GM04504 (cell line): Measurements from ENCODE around the gene TBC1D17.

Experiments
- DNase-seq: peaks from one replicate; pipeline ENCODE4 v3.0.0-alpha.2; 2012; ENCODE audit warnings: low read depth

TBC1D17 gene

DNA sequence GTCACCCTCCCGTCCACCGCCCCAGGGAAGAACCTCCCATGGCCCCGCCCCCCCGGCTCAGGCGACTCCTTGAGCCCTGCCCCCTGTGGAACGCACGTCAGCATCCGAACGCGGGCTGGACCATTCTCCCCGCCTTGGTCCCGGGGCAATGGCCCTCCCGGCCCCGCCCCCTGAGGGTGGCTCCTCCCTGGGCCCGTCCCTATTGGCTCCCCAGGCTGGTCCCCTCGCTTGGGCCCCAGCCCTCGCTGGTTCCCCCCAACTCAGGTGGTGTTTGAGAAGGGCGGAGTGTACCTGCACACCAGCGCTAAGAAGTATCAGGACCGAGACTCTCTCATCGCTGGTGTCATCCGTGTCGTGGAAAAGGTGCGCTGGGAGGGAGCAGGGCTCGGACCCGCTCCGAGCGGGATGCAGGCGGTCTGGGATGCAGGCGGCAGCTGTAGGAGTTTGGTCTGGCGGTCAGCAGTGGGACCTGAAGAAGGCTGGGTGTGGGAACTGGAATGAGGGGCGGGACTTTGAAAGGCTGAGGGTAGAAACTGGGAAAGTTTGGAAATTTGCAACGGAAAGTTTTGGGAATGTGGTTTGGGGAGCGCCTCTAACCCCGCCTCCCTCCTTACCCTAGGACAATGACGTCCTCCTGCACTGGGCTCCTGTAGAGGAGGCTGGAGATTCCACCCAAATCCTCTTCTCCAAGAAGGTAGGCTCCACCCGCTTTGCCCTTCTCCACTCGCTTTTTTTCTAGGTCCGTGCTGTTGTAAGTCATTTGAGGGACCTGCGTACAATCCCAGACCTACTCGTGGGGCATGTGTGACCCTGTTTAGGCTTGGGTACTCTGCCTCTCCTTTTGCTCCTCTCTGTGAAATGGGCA lies 609 bp downstream of the TBC1D17 start:
- peak; percentile 96 for DNase-seq

DNA sequence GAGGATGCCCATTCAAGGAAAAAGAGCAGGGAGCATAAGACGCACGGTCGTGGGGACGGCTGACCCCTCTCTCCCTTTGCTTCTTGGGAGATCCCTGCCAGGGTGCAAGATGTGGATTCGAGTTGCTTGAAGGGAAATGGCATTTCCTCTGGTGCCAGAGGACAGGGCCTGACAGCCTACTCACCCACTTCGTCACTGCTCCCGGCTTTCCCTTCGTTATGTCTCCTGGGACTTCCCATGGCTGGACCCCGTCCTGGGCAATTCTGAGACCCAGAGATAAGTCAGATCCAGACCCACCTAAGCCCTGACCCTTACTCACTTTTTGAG lies 1.2 kb downstream of the TBC1D17 start:
- DNase-seq, result no peak

DNA sequence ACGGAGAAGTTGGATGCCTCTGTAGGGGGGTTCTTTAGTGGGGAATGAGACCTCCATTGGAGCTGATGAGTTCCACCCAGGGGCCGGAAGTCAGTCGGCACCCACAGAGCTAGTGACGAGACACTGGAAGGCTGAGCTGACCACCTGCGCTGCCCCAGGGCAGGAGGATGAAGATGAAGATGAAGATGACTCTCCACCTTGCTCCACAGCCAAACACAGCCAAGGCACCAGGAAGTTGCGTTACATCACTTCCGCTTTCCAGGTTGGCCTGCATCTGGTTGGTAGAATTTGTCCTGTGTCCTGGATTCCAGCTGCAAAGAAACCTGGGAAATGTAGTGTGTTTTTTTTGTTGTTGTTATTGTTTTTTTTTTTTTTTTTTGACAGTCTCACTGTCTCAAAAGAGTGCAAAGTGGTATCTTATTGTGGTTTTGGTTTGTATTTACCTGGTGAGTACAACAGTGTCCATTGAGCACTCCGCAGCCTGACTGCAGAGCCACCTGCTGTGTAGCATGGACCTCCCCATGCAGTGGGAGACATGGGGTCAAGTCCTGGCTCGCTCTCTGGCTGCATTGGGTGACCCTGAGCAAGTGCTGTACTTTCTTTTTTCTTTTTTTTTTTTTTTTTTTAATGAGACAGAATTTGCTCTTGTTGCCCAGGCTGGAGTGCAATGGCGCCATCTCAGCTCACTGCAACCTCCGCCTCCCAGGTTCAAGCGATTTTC lies 1.9 kb downstream of the TBC1D17 start:
- no peak for DNase-seq

DNA sequence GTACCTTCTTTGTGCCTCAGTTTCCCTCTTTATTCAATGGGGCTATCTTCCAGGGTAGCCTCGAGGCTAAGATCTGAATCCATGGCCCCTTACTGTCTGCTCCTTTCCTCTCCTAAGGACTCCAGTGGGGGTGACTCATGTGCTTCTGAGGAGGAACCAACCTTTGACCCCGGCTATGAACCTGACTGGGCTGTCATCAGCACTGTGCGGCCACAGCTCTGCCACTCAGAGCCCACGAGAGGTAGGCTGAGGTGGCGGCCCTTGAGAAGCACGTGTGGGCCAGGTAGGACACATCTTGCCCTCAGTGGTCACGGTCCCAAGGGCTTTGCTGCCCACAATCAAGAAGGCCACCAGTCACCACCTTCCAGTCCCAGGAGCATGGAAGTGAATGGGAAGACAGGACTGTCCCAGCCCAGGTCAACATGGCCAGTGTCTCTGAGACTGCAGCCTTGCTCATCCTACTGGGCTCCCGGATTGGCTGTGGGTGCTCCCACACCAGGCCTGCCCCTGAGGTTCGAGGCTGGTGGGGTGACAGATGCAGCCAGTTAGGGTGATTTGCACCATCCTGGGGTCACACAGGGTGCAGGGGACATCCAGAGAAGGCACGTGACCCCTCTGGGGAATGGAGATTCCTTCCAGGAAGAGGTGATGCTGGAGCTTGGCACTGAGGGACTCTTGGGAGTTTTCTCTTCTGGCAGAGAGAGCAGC lies 2.8 kb downstream of the TBC1D17 start:
- DNase-seq, result no peak

DNA sequence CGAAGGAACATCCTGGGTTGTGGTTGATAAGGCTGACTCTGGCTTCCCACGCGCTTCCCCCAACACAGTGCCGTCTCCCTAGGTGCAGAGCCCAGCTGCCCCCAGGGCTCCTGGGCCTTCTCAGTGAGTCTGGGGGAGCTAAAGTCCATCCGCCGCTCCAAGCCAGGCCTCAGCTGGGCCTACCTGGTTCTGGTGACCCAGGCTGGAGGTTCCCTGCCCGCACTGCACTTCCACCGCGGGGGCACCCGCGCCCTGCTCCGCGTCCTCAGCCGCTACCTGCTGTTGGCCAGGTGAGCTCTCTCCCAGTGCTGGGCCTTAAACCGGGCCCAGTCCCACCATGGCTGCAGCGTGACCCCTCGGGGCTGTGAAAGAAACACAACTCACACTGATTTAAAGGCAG lies 3.7 kb downstream of the TBC1D17 start:
- no peak for DNase-seq

DNA sequence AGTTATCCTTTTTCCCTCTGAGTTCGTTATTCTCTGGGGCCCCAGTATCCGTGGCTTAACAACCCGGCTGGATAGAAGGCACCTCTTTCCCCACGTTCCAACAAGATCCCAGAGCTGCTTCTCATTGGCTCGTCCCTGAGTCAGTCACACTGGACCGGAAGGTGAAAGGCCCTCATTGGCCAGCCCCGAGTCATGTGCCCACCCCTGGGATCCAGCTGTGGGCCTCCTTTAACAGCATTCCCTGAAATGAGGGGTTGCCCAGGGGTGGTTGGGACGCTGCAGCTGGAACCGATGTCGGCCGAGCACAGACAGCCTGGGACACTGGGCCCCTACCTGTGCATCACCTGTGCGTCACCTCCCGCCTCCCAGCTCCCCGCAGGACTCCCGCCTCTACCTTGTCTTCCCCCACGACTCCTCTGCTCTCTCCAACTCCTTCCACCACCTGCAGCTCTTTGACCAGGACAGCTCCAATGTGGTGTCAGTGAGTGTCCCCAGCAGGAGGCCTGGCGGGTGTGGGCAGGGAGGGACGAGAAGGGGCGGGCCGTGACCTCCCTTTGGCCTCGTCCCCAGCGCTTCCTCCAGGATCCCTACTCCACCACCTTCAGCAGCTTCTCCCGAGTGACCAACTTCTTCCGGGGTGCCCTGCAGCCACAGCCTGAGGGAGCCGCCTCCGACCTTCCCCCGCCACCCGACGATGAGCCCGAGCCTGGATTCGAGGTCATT lies 4.3 kb downstream of the TBC1D17 start:
- no peak for DNase-seq

DNA sequence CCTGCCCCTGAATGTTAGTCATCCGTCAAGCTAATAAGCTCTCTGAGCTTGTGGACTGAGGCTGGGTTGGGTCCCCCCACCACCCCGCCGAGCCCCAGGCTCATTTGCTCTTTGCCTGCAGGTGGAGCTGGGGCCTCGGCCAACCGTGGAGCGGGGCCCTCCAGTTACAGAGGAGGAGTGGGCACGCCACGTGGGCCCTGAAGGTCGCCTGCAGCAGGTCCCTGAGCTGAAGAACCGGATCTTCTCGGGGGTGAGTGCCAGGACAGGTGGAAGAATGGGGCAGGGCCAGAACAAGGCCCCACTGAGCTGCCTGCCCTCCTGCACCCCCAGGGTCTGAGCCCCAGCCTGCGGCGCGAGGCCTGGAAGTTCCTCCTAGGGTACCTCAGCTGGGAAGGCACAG lies 5.1 kb downstream of the TBC1D17 start:
- DNase-seq, result no peak

DNA sequence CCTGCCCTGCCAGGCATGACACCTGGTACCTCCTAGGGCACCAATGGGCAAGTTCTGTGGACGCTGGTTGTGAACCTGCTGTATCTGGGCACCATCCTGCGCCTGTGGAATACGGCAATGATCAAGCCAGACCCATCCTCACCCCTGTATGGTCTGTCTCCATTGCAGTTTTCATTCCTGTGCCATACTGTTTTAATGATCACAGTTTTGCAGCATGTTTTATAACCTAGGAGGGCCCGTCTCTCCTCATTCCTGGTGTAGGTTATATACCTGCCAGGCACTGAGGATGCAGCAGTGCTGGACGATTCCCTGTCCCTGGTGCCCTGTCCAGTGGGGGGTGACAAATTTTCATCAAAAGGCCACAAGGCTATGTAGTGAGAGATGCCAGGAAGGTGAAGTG lies 5.6 kb downstream of the TBC1D17 start:
- no peak for DNase-seq

DNA sequence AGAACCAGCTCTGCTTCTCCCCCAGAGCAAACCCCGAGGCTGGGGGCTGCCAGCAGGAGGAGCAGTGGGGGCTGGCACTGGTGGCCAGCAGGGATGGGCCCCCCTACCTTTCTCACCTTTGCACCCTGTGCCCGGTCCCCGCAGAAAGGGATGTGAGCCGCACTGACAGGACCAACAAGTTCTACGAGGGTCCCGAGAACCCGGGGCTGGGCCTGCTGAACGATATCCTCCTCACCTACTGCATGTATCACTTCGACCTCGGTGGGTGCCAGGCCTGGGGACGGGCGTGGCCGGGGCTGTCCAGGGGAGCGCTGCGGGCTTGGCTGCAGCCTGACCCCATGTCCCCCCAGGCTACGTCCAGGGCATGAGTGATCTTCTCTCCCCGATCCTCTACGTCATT lies 6.6 kb downstream of the TBC1D17 start:
- DNase-seq, result no peak

DNA sequence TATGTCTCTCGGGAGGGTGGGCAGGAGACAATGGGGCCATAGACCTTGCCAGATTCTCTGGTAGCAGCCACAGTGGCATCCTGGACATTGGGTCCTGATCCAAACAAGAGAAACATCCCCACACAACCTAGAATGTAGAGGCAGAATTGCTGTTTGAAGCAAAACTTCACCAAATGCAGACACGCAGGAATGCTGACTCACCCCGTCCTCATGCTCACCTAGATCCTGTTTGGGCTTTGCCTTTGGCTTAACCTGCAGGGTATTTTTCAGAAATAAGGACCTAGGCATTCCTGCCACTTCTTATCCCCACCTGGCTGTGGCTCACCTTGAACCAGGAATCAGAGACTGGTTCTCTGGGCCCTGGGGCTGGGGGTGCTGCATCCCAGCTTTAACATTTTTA lies 7.3 kb downstream of the TBC1D17 start:
- DNase-seq, result no peak

DNA sequence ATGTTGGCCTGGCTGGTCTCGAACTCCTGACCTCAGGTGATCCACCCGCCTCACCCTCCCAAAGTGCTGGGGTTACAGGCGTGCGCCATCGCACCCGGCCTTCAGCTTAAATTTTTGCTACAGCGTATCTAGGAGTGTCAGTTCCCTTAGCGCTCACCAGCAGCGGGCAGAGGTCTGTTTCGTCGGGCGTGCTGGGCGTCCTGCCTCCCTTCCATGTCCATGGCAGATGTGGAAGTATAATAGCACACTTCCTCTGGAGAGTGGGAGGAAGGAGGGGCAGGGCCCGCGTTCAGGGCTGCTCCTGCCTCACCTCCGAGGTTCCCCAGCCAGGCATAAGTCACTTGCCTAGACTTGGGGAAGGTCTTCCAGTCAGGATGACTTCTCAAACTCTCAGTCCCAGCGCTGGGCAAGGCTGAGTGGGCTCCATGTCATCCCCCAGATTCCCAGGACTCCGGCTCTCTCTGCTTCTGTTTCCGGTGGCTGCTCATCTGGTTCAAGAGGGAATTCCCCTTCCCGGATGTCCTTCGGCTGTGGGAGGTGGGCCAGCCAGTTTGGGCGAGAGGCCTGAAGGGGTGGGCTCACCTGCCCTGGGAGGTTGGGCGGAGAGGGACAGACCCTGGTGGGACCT lies 9.6 kb downstream of the TBC1D17 start:
- DNase-seq, result no peak

DNA sequence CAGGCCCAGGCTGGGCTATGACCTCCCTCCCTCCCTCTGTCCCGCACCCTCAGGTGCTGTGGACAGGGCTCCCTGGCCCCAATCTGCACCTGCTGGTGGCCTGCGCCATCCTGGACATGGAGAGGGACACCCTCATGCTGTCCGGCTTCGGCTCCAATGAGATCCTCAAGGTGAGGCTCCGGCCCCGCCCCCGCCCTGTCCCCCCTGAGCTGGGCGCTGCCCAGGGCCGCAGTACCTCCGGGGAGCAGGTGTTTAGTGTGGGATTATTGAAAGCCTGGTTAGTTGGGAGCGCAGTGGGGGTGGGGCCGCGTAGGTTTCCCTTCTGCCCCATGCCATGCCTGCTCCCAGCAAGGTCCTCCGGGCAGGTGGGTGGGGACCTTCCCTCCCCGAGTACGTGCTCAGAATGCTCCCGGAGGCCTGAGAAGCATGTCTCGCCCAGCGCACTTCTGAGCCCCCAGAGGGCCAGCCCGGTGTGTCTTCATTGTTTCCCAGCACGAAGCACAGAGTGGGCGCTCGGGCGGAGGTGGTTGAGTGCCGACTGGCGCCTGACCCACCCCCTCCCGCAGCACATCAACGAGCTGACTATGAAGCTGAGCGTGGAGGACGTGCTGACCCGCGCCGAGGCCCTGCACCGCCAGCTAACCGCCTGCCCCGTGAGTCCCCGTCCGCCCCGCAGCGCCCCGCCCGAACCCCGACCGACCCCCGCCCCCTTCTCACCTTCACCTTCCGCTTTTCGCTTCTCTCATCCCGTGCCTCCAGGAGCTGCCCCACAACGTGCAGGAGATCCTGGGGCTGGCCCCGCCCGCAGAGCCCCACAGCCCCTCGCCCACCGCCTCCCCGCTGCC lies 10.4 kb downstream of the TBC1D17 start:
- DNase-seq, result no peak

DNA sequence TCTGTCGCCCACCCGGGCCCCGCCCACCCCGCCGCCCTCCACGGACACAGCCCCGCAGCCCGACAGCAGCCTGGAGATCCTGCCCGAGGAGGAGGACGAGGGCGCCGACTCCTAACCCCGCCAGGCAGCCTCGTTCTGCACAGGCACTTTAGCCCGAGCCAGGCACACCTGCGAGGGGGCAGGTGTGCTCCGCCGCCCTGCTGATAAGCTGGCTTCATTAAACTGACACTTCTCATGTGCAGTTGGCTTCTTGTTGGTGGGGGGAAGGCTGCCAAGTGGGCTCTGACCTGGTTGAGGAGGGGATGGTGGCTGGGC lies 11.0 kb downstream of the TBC1D17 start:
- DNase-seq, result no peak

DNA sequence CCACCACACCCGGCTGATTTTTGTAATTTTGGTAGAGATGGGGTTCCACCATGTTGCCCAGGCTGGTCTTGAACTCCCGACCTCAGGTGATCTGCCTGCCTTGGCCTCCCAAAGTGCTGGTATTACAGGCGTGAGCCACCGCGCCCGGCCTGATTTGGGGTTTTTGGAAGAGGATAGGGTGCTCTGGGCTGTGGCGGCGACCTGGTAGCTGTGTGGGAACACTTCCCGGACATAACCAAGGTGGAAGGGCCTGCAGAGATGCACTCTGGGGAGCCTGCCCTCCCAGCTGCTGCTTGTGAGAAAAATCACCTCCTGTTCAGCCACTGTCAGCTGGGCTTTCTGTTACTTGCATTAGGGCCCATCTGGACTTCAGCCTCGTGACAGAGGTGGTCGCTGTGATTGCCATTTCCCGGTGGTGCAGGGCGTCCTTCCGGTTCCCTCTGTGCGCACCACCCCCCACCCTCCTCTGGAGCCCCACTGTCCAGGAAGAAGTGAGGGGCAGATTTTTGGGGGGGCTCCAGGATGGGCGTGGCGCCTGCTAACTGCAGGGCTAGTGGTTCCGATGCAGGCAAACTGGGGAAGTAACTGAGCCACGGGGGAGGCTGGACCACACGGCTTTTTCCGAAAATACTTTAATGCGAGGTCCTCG lies 11.7 kb downstream of the TBC1D17 start:
- DNase-seq, result no peak

DNA sequence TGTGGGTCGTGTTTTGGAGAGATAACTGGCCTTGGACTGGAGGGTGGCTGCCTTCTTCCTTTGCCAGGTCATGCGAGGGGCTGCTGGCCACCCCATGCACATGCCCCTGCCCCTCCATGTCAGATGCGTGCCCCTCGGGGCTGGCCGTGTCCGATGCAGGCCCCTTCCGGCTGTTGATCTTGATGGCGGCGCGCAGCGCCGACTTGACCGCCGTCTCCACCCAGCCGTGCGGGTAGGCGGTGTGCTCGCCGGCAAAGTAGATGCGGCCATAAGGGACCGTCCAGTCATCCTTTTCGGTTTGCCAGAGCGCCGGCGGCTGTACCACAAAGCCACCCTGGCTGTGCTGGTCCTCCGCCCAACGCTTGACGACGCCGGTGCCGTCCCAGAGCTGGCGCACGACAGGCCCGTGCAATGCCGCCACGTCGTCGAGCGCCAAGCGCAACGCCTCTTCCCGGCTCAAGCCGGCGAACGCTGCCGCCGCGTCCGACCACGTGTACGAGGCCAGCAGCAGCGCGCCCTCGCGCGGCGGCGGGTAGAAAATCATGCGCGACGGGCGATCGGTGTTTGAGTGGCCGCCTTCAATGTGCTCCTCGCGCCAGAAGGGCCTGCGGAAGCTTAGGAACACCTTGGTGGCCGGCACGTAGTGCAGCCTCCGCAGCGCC lies 12.3 kb downstream of the TBC1D17 start:
- DNase-seq, result no peak

DNA sequence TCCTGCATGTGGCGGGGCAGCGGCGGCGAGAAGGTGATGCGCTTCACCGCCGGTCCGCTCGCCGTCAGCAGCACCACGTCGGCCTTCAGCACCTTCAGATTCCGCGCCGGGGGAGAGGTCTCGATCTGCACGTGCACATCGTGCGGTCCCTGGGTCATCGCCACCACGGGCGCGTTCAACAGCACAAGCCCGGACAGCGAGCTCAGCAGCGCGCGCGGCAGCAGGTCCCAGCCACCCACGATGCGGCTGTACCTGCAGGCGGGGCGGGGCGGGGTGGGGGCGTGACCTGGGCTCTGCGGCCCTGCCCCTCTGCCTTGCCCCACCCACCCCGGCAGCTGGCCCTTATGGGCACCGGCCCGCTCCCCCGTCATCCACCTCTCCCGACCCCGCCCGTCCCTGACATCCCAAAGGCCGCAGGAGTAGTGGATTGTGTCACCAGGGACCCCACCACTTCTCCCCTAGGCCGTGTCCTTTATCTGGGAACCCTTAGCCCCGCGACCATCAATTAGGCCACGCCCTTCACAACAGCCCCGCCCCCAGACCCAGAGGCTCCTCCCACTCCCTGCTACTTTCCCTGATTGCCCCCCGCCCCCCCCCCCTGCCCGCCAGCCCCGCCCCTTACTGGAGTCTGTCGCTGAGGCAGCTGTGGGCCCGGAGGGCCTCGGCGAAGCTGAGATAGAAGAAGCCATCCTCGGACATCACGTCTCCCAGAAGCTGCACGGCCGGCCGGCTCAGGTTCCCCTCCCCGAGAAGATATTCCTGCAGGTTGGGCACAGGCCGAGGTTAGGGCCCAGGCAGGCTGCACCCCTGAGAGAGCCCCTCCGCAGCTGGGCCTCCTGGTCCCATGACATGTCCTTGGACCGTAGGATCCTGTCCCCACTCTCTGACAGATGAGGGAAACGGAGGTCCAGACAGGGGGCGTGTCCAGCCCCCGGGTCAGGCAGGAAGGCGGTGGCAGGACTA lies 13.1 kb downstream of the TBC1D17 start:
- DNase-seq, result no peak

DNA sequence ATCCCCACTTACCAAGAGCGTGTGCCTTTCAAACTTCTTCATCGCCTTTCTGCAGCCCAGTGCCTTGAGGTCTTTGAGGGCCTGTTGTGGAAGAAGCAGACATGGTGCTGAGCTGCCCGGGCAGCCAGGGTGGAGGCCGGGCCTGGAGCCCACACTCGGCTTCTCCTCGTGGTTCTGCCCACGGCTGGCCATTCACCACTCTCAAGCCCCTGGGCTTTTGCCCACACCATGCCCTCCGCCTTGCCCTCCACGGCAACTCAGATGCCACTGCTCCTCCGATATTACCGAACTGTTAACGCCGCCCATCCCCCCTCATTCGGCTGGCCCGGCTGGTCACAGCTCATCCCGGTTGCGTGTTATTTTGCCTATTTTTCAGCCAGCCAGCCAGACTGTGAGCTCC lies 13.9 kb downstream of the TBC1D17 start:
- no peak for DNase-seq

DNA sequence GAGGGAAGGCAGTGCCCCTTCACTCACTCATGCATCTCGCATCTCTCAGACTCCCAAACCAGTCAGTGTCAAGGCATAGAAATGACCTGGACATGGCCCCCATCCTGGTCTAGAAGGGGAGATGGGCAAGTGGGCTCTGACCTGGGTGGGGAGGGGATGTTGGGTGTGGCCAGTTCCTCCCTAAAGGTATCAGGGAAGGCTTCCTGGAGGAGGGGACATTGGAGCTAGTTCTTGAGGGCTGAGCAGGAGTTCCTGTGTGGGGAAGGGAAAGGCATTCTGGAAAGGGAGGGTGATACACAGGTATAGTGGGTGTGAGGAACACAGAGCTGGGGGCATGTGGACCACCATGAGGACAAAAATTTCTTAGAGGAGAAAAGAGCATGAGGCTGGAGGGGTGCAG lies 15.2 kb downstream of the TBC1D17 start:
- no peak for DNase-seq
